DND-41 (cell line): ENCODE results near the gene ASIC3.
"Not testable (repeated sequence)": the region's sequence is repeated elsewhere in the genome, so short reads cannot be mapped to it uniquely, and the experiment has no call there.

Experiments
- ATAC-seq: fragments of 200-7000 bp; cut with Tn5 transposase; 3 replicates; pipeline ENCODE4 v1.9.1; 2021; ENCODE audit warnings: low read depth; ENCODE audit not compliant: insufficient read depth
- DNase-seq: peaks from one replicate; pipeline ENCODE4 v3.0.0-alpha.2; 2020
- H2AFZ ChIP-seq: 2 replicates; pipeline ENCODE4 v1.6.0; 2012; ENCODE audit warnings: low read depth, low read length
- H3K27ac ChIP-seq: 2 replicates; pipeline ENCODE4 v1.5.1; 2012; ENCODE audit warnings: low read length, inconsistent platforms
- H3K27me3 ChIP-seq: fragments of 200-600 bp; sonication (generic); 2 replicates; pipeline ENCODE4 v1.6.0; 2012; ENCODE audit warnings: low read length, mild to moderate bottlenecking, inconsistent platforms; ENCODE audit not compliant: insufficient read depth, poor library complexity
- H3K36me3 ChIP-seq: 2 replicates; pipeline ENCODE4 v1.5.1; 2012; ENCODE audit warnings: low read length, inconsistent platforms; ENCODE audit not compliant: insufficient read depth
- H3K4me1 ChIP-seq: 2 replicates; pipeline ENCODE4 v1.5.1; 2012; ENCODE audit warnings: mild to moderate bottlenecking, low read length; ENCODE audit not compliant: insufficient read depth
- H3K4me2 ChIP-seq: 2 replicates; pipeline ENCODE4 v1.6.0; 2012; ENCODE audit warnings: mild to moderate bottlenecking, moderate library complexity, low read length, inconsistent platforms; ENCODE audit not compliant: insufficient read depth
- H3K4me3 ChIP-seq, 2 experiments: fragments of 200-600 bp in 1 of 2; shearing (Covaris generic) in 1 of 2; 2 replicates each; pipeline ENCODE4 v1.5.1; 2012 to 2016; ENCODE audit warnings: inconsistent platforms in 2 of 2, low read length in 2 of 2, mild to moderate bottlenecking in 2 of 2, low read depth in 1 of 2, moderate library complexity in 1 of 2
- H3K79me2 ChIP-seq: 2 replicates; pipeline ENCODE4 v1.6.0; 2012; ENCODE audit warnings: low read length, inconsistent platforms; ENCODE audit not compliant: insufficient read depth
- H3K9ac ChIP-seq: 2 replicates; pipeline ENCODE4 v1.6.0; 2012; ENCODE audit warnings: low read depth, mild to moderate bottlenecking, inconsistent platforms, low read length, moderate library complexity
- H3K9me3 ChIP-seq: 2 replicates; pipeline ENCODE4 v1.5.1; 2012; ENCODE audit warnings: low read length, moderate library complexity, mild to moderate bottlenecking, inconsistent platforms; ENCODE audit not compliant: insufficient read depth, severe bottlenecking
- H4K20me1 ChIP-seq: 2 replicates; pipeline ENCODE4 v1.6.0; 2012; ENCODE audit warnings: low read length; ENCODE audit not compliant: insufficient read depth
- EZH2 ChIP-seq: IDR thresholded peaks from 3 replicates; pipeline ENCODE4 v1.6.1; 2012; ENCODE audit warnings: borderline replicate concordance, low read depth, mild to moderate bottlenecking, moderate library complexity, low read length, inconsistent platforms; ENCODE audit not compliant: severe bottlenecking
- TF ChIP-seq, protein P1 (sequence below): IDR thresholded peaks from 2 replicates; pipeline ENCODE4 v1.5.1; 2012; ENCODE audit warnings: borderline replicate concordance, low read length, moderate library complexity, mild to moderate bottlenecking; ENCODE audit not compliant: poor library complexity, severe bottlenecking; ENCODE audit errors: extremely low read depth

ASIC3 gene

DNA sequence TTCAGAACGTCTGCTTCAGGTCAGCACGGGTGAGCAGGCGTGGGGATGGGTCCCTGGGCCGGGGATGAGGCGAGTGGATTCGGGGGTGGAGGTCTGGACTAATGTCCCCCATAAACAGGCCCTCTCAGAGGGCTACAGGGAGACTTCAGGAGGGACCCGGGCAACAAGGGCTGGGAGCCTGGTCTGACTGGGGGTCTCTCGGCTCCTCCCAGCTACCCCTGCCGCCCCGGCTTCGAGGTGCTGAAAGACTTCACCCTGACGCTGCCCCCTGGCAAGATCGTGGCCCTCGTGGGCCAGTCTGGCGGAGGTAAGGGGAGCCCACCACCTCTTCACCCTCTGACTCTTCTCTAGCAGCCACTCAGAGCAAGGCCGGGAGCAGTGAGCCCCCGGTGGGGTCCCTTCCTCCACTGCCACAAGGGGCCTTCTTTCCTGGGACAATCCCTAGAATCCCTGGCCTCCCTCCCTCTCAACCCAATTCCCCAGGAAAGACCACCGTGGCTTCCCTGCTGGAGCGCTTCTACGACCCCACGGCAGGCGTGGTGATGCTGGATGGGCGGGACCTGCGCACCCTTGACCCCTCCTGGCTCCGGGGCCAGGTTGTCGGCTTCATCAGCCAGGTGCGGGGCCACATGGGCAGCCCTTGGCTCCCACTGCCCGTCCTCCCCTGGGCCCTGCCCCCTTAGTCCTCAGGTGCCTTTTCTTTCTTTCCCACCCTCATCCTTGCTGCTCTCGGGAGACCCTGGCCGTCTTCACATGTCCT, 7.5 kb upstream of the ASIC3 start:
- Histone ChIP-seq H3K4me2 (no peak overlapping the region), H3K4me3 (no peak overlapping the region), H3K9me3 (no peaks in the 10 kb centered on the region), H3K9ac (no peak overlapping the region), H3K27ac (no peak overlapping the region), H3K27me3 (no peaks in the 10 kb centered on the region), H3K4me1 (no peaks in the 10 kb centered on the region), H4K20me1 (peaks cover 3% of the 10 kb centered on the region; the same call in 1 of the 2 replicates), H2AFZ (no peak overlapping the region), H3K79me2 (no peaks in the 10 kb centered on the region), H3K36me3 (peaks cover 58% of the 10 kb centered on the region)
- no peak for TF ChIP-seq EZH2
- TF ChIP-seq, protein P1, sequence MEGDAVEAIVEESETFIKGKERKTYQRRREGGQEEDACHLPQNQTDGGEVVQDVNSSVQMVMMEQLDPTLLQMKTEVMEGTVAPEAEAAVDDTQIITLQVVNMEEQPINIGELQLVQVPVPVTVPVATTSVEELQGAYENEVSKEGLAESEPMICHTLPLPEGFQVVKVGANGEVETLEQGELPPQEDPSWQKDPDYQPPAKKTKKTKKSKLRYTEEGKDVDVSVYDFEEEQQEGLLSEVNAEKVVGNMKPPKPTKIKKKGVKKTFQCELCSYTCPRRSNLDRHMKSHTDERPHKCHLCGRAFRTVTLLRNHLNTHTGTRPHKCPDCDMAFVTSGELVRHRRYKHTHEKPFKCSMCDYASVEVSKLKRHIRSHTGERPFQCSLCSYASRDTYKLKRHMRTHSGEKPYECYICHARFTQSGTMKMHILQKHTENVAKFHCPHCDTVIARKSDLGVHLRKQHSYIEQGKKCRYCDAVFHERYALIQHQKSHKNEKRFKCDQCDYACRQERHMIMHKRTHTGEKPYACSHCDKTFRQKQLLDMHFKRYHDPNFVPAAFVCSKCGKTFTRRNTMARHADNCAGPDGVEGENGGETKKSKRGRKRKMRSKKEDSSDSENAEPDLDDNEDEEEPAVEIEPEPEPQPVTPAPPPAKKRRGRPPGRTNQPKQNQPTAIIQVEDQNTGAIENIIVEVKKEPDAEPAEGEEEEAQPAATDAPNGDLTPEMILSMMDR, result no peak
- DNase-seq (no peak), ATAC-seq (no peak)

DNA sequence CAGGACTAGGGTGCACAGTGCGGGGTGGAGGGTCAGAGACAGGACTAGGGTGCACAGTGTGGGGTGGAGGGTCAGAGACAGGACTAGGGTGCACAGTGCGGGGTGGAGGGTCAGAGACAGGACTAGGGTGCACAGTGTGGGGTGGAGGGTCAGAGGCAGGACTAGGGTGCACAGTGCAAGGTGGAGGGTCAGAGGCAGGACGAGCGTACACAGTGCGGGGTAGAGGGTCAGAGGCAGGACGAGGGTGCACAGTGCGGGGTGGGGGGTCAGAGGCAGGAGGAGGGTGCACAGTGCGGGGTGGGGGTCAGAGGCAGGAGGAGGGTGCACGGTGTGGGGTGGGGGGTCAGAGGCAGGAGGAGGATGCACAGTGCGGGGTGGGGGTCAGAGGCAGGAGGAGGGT, 4.9 kb upstream of the ASIC3 start:
- peaks cover 38% of the 10 kb centered on the region for H3K36me3 ChIP-seq
- not testable (repeated sequence) for H3K27me3 ChIP-seq, H3K4me3 ChIP-seq, H2AFZ ChIP-seq, H3K27ac ChIP-seq, H4K20me1 ChIP-seq, H3K9me3 ChIP-seq, H3K79me2 ChIP-seq, H3K9ac ChIP-seq, DNase-seq, H3K4me2 ChIP-seq, H3K4me1 ChIP-seq, ATAC-seq

DNA sequence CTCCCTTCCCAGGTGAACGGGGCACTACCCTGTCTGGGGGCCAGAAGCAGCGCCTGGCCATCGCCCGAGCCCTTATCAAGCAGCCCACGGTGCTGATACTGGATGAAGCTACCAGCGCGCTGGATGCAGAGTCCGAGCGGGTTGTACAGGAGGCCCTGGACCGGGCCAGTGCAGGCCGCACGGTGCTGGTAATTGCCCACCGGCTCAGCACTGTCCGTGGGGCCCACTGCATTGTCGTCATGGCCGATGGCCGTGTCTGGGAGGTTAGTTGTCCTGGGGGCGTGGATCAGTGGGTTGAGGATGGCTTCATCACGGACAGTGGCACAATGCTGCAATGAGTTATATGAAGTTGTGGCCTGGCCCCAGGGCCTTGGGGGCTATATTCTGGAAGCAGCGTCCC, 4.4 kb upstream of the ASIC3 start:
- Histone ChIP-seq H3K36me3 (peaks cover 38% of the 10 kb centered on the region), H4K20me1 (peaks cover 10% of the 10 kb centered on the region; the same call in 1 of the 2 replicates)

DNA sequence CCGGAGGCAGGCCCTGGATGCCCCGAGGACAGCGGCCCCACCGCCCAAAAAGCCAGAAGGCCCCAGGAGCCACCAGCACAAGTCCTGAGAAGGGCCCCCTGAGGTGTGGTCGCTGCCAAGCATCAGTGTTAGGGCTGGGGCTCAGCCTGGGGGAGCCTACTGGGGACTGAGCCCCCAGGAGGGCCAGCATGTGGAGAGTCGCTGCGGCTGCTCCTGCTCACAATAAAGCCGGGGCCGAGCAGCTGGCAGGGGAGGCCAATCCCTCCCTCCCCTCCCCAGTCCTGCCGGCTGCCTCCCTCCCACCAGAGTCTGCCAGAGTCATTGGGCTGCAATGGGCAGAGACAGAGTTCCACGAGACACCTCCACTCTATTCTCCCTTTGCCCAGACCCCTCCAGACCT, 3.1 kb upstream of the ASIC3 start:
- H3K27ac ChIP-seq, result no peak overlapping the region
- H3K27me3 ChIP-seq, result no peaks in the 10 kb centered on the region
- no peaks in the 10 kb centered on the region for H3K9me3 ChIP-seq
- H3K4me3 ChIP-seq, result no peak overlapping the region
- H3K4me1 ChIP-seq, result no peaks in the 10 kb centered on the region
- ATAC-seq (no peak), DNase-seq (no peak)
- H2AFZ ChIP-seq, result no peak overlapping the region
- no peaks in the 10 kb centered on the region for H3K79me2 ChIP-seq
- peaks cover 19% of the 10 kb centered on the region for H4K20me1 ChIP-seq
- H3K9ac ChIP-seq, result no peak overlapping the region
- peaks cover 38% of the 10 kb centered on the region for H3K36me3 ChIP-seq
- no peak for TF ChIP-seq EZH2
- TF ChIP-seq, protein P1, result no peak
- no peak overlapping the region for H3K4me2 ChIP-seq

More for the DNA sequence above, 4.4 kb upstream of the ASIC3 start:
- TF ChIP-seq, protein P1, result no peak
- TF ChIP-seq EZH2, result no peak
- Histone ChIP-seq H3K27me3 (no peaks in the 10 kb centered on the region), H3K4me2 (no peak overlapping the region), H3K9me3 (no peaks in the 10 kb centered on the region), H3K9ac (no peak overlapping the region), H3K4me3 (no peak overlapping the region), H3K4me1 (no peaks in the 10 kb centered on the region), H3K27ac (no peak overlapping the region), H2AFZ (no peak overlapping the region), H3K79me2 (no peaks in the 10 kb centered on the region)
- ATAC-seq (no peak), DNase-seq (no peak)
